Fibroblast of lung (primary cell): ENCODE data around the gene MBD5. TPM values are rescaled to one million over a fixed set of nuclear protein-coding genes. Genes with fewer than 3 reads are reported as not detected.
A peak's percentile ranks its signal among the peaks of the same experiment; 100 is the strongest.

Experiments used
- DNase-seq, 2 donors: peaks; one replicate each; pipeline versions ENCODE4 v3.0.0 to v3.0.0-alpha.2; 2010; ENCODE audit warnings: low read depth in 2 of 2
- H2AFZ ChIP-seq: 2 replicates; pipeline ENCODE4 v1.5.1; 2012; ENCODE audit warnings: low read length, control low read depth, inconsistent platforms
- H3K27ac ChIP-seq: 2 replicates; pipeline ENCODE4 v1.5.1; 2011; ENCODE audit warnings: low read length, control low read depth; ENCODE audit not compliant: insufficient read depth
- H3K27me3 ChIP-seq: 2 replicates; pipeline ENCODE4 v1.5.1; 2011; ENCODE audit warnings: mild to moderate bottlenecking, low read length; ENCODE audit not compliant: control insufficient read depth, insufficient read depth
- H3K36me3 ChIP-seq: 2 replicates; pipeline ENCODE4 v1.5.1; 2011; ENCODE audit warnings: low read length; ENCODE audit not compliant: control insufficient read depth, insufficient read depth
- H3K4me1 ChIP-seq: 2 replicates; pipeline ENCODE4 v1.5.1; 2011; ENCODE audit warnings: low read length; ENCODE audit not compliant: control insufficient read depth, insufficient read depth; ENCODE audit errors: extremely low read depth
- H3K4me2 ChIP-seq: 2 replicates; pipeline ENCODE4 v1.5.1; 2011; ENCODE audit warnings: low read length, control low read depth; ENCODE audit not compliant: insufficient read depth; ENCODE audit errors: extremely low read depth
- H3K4me3 ChIP-seq, 4 experiments: fragments of 200-600 bp in 1 of 4; sonication (generic) in 1 of 4; replicated peaks in 1 of 4; 2 replicates each; pipeline ENCODE4 v1.5.1; 2011 to 2016; ENCODE audit warnings: low read length in 4 of 4, low read depth in 3 of 4, mild to moderate bottlenecking in 3 of 4, control low read depth in 2 of 4, inconsistent platforms in 1 of 4, mixed read lengths in 1 of 4; ENCODE audit not compliant: insufficient read depth in 1 of 4; ENCODE audit errors: control extremely low read depth in 1 of 4
- H3K79me2 ChIP-seq: 2 replicates; pipeline ENCODE4 v1.5.1; 2012; ENCODE audit warnings: mild to moderate bottlenecking, low read length, inconsistent platforms; ENCODE audit not compliant: control insufficient read depth, insufficient read depth
- H3K9ac ChIP-seq: 2 replicates; pipeline ENCODE4 v1.5.1; 2011; ENCODE audit warnings: mild to moderate bottlenecking, low read length, control low read depth; ENCODE audit not compliant: insufficient read depth
- H3K9me3 ChIP-seq: 2 replicates; pipeline ENCODE4 v1.5.1; 2012; ENCODE audit warnings: low read depth, low read length; ENCODE audit not compliant: control insufficient read depth, insufficient read depth
- H4K20me1 ChIP-seq: 2 replicates; pipeline ENCODE4 v1.5.1; 2011; ENCODE audit warnings: low read length; ENCODE audit not compliant: control insufficient read depth, insufficient read depth; ENCODE audit errors: extremely low read depth
- EZH2 ChIP-seq: IDR thresholded peaks from 2 replicates; pipeline ENCODE4 v1.5.1; 2012; ENCODE audit warnings: low read length, control low read depth, mild to moderate bottlenecking; ENCODE audit errors: missing control alignments
- polyA plus RNA-seq, 2 donors: library from polyadenylated mRNA; depleted of rRNA in 1 of 2; stranded (reverse) in 1 of 2; unstranded in 1 of 2; fragments of >200 nt; gene quantifications; 2 replicates each; pipeline ENCODE4 v1.2.1, GENCODE V29; 2011 to 2012; ENCODE audit warnings: missing spikeins in 1 of 2
- total RNA-seq: library from RNA; depleted of rRNA; stranded (reverse); fragments of >200 nt; gene quantifications from 2 replicates; pipeline ENCODE4 v1.2.1, GENCODE V29; 2014
- TF ChIP-seq, protein P1 (sequence below), 2 donors: IDR thresholded peaks in 1 of 2; conservative IDR thresholded peaks in 1 of 2; 1 replicate in 1 of 2; 2 replicates in 1 of 2; pipeline ENCODE4 v1.5.1; 2011 to 2012; ENCODE audit warnings: low read length in 2 of 2, control low read depth in 1 of 2, inconsistent platforms in 1 of 2, low read depth in 1 of 2, mild to moderate bottlenecking in 1 of 2

Gene MBD5
- total and polyA plus RNA-seq, 2 donors (not counting 1 experiment from before 2014, with no cell fraction given): 26.1 to 32.4 TPM

DNA sequence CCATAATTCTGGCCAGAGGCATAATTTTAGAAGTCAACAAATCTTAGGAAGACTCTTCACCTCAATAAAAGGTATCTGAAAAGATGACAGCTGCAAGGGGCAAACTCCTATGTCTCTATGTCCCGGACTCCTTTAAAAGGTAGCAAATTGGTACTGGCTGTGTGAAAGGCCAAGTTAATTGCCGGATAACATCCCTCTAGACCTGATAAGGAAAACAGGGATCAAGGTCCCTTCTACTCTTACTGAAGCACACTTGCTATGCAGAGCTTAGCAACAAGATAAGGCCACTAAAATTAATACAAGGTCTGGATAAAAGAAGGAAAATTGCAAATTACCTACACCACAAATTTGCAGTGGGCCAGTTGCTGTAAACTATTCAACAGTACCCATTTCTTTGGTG, 482.6 kb downstream of the MBD5 start:
- TF ChIP-seq, protein P1, sequence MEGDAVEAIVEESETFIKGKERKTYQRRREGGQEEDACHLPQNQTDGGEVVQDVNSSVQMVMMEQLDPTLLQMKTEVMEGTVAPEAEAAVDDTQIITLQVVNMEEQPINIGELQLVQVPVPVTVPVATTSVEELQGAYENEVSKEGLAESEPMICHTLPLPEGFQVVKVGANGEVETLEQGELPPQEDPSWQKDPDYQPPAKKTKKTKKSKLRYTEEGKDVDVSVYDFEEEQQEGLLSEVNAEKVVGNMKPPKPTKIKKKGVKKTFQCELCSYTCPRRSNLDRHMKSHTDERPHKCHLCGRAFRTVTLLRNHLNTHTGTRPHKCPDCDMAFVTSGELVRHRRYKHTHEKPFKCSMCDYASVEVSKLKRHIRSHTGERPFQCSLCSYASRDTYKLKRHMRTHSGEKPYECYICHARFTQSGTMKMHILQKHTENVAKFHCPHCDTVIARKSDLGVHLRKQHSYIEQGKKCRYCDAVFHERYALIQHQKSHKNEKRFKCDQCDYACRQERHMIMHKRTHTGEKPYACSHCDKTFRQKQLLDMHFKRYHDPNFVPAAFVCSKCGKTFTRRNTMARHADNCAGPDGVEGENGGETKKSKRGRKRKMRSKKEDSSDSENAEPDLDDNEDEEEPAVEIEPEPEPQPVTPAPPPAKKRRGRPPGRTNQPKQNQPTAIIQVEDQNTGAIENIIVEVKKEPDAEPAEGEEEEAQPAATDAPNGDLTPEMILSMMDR (conservative IDR thresholded peaks at IDR 0.05 in 1 of 2, IDR thresholded peaks at IDR 0.05 in 1 of 2; ENCODE audit: low read depth in 1 of 2, low read length in 2 of 2): no peak
- Histone ChIP-seq H2AFZ (no peak overlapping the region), H3K9me3 (no peaks in the 10 kb centered on the region), H3K79me2 (no peaks in the 10 kb centered on the region), H3K27ac (no peak overlapping the region), H3K4me1 (no peaks in the 10 kb centered on the region), H3K4me2 (no peak overlapping the region), H3K27me3 (no peaks in the 10 kb centered on the region), H3K9ac (no peak overlapping the region), H4K20me1 (no peaks in the 10 kb centered on the region), H3K4me3 (no peak overlapping the region), H3K36me3 (no peaks in the 10 kb centered on the region)
- DNase-seq: no peak

DNA sequence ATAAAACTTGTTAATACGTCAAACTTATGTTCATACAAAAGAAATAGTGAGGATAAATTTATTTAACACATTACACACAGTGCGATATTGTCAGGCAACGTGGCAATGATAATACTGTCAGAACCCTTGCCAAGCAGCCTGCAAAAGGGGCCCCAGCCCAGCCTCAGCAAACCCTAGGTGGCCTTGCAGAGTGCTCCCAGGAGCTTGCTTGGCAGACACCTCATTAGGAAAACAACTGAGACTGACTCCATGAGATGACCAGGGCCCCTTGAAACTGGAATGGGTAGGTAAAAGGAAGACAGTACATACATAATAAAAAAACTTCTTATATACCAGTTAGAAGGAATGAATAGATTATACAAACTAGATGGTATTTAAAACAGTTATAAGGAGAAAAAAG, 487.1 kb downstream of the MBD5 start:
- H3K4me2 ChIP-seq: no peak overlapping the region
- no peaks in the 10 kb centered on the region for H3K79me2 ChIP-seq
- H3K27ac ChIP-seq: no peak overlapping the region
- H3K9me3 ChIP-seq: no peaks in the 10 kb centered on the region
- no peak for TF ChIP-seq EZH2
- TF ChIP-seq, protein P1 (conservative IDR thresholded peaks at IDR 0.05 in 1 of 2, IDR thresholded peaks at IDR 0.05 in 1 of 2; ENCODE audit: low read depth in 1 of 2, low read length in 2 of 2): no peak
- no peaks in the 10 kb centered on the region for H4K20me1 ChIP-seq
- no peaks in the 10 kb centered on the region for H3K36me3 ChIP-seq
- no peak overlapping the region for H2AFZ ChIP-seq
- DNase-seq: no peak
- no peak overlapping the region for H3K9ac ChIP-seq
- no peaks in the 10 kb centered on the region for H3K27me3 ChIP-seq
- H3K4me1 ChIP-seq: no peaks in the 10 kb centered on the region
- no peak overlapping the region for H3K4me3 ChIP-seq

DNA sequence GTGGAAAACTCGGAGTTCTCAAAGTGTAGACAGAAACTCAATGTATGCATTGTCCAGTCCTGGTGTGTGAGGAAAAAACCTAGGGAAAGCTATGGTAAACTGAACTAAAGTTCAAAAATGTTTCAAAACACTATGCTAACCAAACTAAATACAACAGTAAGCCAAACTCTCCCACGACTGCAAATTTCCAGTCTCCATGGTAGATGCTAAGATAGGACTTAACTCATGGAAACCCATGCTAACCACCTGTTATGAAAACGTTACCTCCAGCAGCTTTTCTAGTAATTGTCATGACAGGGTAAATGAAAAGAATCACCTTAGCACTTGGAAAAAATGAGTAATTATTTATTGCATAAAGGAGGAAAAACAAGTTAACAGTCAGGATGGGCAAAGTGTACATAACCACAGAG, 488.0 kb downstream of the MBD5 start:
- Histone ChIP-seq H3K27ac (no peak overlapping the region), H3K4me3 (peak overlapping the region in 1 of 4 experiments; percentile 54), H3K9ac (no peak overlapping the region), H3K36me3 (no peaks in the 10 kb centered on the region), H4K20me1 (no peaks in the 10 kb centered on the region), H3K27me3 (no peaks in the 10 kb centered on the region), H3K9me3 (no peaks in the 10 kb centered on the region), H3K4me1 (no peaks in the 10 kb centered on the region), H2AFZ (no peak overlapping the region), H3K79me2 (no peaks in the 10 kb centered on the region), H3K4me2 (peak overlapping the region; percentile 49)
- TF ChIP-seq EZH2: no peak
- TF ChIP-seq, protein P1 (conservative IDR thresholded peaks at IDR 0.05 in 1 of 2, IDR thresholded peaks at IDR 0.05 in 1 of 2; ENCODE audit: low read depth in 1 of 2, low read length in 2 of 2): no peak
- no peak for DNase-seq
